Activated T-cell treated with anti-CD3 and anti-CD28 coated beads for 1 hour (primary cell): ENCODE results near the gene DNLZ.
"Not testable (repeated sequence)": the region's sequence is repeated elsewhere in the genome, so short reads cannot be mapped to it uniquely, and the experiment has no call there.

Source experiments
- DNase-seq: peaks from one replicate; pipeline ENCODE4 v3.0.0-alpha.2; 2020; ENCODE audit warnings: low read depth

The DNLZ gene

DNA sequence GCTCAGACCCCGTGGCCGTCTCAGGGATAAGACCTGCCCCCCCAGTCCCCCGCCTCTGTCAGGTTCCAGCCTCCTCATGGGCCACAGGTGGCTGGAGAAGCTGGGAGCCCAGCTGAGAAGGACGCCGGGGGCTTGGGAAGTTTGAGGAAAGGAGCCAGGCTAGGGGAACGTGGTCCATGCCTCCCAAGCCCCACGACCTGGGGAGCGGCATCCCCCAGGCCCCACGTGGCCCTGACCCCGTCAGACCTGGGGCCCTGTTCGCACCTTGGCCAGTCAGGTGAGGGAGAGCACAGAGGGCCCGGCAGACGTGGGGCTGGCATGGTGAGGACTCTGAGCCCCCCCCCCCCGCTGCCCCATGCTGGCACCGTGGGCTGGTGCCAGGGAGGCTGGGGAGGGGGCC, 32.5 kb downstream of the DNLZ start:
- DNase-seq = no peak

DNA sequence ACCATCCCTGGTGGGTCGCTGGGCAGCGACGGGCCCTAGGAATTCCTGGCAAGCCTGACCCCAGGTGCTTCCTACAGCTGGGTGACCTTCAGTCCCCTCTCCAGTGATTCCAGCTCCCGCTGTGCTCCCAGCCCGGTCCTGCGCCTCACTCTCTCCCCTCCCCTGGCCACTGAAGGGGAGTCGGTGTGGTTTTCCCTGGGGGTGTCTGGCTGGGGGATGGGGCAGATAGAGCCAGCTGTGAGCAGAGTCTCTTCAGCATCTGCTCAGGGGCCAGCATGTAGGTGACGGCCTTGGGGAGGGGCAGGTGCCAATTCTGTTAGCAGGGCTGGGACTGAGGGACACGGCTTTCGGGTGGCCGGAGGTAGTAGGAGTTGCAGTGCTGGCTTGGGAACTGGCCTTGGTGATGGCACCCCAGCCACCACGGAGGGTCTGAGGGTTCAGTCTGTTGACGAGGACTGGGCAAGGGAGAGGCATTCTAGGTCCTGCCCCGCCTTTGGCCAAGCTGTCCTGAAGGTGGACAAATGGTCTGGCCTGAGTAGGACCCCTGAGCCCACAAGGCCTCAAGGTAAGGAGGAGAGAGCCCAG, 33.0 kb downstream of the DNLZ start:
- DNase-seq = no peak

DNA sequence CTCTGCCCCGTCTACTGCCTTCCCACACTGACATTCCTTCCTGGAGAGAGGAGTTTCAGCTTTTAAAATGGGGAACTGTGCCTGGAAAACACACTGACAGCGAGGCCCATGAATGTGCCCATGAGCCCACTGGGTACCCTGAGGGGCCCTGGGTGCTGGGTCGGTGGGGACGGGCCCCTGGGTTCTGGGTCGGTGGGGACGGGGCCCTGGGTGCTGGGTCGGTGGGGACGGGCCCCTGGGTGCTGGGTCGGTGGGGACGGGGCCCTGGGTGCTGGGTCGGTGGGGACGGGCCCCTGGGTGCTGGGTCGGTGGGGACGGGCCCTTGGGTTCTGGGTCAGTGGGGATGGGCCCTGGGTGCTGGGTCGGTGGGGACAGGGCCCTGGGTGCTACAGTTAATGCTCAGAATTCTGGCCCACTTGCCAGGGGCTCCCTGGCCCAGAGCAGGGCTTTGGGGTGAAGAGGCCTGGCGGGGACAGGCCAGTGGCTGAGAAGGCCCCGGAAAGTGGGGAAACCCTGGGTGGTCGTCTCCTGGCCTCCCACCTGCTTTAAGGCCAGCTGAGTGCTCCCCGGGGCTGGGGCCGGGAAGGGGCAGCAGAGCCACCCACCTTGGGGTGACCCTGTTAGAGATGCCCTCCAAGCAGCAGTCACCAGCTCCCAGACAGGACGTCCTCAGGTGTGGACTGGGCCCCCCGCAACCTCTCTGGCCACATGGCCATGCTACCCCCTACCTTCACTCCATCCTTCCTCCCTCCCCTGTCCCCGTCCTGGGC, 33.7 kb downstream of the DNLZ start:
- no peak for DNase-seq

DNA sequence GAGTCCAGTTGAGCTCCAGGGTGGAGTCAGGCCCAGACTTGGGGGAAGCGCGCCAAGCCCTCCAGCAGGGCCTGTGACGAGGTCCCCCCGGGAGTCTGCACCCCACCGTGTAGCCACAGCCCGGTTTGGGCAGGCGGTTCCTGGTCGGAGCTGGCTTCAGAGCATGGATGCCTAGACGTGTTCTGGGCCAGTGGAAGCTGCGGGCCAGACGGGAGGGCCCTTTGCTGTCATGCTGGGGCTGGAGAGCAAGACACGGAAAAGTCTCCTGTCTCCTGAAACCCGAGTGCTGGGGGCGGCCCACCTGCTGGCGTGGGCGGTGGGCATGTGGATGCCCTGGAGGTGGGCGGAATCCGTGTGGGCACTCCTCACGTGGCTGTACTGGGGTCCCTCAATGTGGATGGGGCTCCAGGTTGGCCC, 34.3 kb downstream of the DNLZ start:
- no peak for DNase-seq

DNA sequence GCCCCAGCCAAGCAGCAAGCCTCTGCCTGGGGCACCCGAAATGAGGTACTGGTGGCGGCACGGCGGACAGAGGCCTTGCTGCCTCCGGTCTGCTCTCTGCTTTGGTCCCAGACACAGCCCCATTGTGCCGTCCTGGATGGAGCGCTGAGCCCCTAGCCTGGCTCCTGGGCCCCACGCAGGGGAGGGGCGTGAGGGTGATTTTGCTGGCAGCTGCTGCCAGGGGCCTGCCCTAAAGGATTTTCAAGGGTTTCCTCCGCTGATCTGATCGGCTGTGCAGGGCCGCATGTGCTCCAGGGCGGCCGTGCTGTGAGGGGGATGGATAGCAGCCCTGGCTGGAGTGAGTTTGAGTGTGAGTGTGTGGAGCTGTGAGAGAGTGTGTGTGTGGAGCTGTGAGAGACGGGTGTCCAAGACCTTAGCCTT, 34.9 kb downstream of the DNLZ start:
- no peak for DNase-seq

DNA sequence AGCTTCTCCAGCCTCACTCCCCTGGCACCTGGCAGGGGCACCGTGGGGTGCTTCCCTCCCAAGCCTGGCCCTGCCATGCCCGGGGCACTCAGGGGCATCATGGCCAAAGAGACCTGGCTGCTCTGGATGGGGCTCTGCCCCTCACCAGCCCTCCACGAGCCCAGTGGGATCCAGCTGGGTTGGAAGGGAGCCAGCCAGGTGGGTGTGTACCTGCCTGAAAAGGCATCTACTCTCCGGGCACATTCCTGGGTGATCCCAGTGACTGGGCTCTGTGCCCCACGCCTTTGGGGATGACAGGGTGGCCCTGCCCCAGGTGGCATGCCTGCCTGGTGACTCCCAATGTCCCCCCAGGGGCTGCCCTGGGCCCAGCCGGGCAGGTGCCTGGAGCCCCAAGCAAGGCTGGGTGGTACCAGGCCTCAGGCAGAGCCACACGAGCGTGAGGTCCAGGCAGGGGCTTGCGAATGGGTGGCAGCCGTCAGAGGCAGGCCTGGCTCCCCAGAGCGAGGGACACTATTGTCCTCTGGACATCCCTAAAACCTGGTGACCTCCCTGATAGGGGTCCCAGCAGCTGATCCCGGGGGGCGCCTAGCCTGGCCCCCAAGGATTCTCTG, 35.4 kb downstream of the DNLZ start:
- DNase-seq = no peak

DNA sequence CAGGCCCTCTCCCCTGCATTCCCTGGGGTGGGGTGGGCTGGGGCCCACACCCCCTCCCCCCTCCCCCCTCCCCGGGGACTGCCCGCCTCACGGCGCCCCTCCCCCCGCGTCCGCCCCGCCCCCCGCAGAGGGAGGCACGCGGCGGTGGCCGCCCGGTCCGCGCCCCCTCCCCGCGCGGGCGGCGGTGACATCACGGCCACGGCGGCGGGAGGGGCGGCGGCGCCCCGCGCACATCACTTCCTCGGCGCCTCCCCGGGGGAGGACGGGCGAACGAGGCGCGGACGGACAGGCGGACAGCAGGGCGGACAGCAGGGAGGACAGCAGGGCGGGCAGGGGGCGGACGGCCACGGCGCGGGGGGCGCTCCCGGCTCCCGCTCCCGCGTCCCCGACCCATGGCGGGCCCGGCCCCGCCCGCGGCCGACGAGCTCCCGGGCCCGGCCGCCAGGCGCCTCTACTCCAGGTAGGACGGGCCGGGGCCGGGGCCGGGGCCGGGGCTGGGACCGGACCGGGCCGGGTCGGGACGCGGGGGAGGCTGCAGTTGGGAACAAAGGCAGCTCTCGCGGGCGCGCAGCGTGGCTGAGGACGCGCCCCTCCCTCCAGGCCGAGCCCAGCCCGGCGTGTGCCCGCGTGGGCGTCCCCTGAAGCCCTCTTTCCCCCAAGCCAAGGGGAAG, 36.1 kb downstream of the DNLZ start, which contains the start of gene GPSM1:
Gene GPSM1, plus strand, starts transcription at position 236 of the 671 bp plus-strand sequence. Its CDS starts 157 bp downstream, at position 393.
- DNase-seq = no peak

DNA sequence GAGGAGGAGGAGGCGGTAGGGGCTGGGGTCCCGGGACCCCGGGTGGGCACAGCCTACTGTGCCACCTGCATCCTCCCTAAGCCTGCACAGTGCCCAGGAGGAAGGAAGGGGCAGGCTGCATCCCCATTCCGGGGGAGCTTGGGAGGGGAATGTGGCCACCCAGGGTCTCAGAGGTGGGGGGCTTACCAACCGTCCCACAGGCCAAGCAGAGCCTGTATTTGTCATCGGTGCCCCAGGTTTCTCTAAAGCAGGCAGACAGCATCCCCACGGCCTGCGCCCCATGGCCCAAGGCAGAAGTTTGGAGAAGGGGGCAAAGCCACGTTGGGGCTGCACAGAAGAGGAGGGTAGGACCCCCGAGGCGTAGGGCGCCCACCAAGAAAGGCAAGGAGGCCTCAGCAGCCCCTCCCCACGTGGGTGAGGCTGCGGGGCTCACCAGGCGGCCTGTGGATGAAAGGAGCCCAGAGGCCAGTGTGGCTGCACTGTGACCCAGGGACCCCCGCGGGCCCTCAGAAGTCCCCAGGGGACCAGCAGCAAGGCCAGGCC, 36.7 kb downstream of the DNLZ start:
- DNase-seq = no peak

DNA sequence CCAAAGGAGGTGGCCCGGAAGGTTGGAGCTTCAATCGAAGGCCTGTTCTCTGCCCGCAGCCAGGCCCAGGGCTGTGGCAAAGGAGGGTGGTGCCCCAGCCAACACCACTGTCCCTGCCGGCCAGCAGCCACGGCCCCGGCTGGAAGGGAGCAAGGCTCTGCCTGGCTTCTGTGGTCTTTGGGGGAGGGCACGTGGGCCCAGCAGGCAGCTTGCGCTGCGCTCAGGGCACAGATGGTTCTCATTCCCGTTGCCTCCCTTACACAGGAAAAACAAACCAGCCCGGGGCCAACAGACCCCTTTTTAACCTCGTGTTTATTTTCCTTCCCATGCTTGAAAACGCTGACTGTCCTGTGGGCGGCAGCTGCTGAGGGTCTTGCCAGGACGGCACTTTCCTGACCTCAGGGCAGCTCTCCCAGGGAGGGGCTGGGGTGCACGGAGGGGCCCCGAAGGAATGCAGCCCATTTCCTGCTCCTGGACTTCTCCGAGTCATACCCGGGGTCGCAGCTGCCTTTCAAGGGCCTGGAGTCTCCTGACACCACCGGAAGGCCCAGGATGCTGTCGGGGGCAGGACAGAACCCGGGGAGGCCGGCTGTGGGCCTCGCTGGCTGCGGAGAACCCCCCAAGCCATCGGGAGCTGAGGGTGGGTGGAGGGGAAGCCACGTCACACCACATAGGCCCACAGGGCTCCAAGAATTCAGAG, 37.3 kb downstream of the DNLZ start:
- DNase-seq = no peak

DNA sequence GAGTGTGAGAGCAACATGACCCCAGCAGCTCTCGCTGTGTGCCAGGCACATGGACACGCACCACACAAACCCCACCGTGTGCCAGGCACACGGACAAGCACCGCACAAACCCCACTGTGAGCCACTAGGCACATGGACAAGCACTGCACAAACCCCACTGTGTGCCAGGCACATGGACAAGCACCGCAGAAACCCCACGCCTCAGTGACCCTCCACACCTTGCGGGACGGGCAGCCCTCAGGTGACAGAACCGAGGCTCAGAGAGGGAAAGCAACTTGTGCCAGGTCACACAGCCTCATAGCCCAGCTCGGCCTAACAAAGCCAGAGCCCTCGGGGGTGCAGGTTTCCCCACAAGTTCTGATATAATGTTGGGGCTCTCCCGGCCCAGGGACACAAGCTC, 38.2 kb downstream of the DNLZ start:
- DNase-seq = no peak

DNA sequence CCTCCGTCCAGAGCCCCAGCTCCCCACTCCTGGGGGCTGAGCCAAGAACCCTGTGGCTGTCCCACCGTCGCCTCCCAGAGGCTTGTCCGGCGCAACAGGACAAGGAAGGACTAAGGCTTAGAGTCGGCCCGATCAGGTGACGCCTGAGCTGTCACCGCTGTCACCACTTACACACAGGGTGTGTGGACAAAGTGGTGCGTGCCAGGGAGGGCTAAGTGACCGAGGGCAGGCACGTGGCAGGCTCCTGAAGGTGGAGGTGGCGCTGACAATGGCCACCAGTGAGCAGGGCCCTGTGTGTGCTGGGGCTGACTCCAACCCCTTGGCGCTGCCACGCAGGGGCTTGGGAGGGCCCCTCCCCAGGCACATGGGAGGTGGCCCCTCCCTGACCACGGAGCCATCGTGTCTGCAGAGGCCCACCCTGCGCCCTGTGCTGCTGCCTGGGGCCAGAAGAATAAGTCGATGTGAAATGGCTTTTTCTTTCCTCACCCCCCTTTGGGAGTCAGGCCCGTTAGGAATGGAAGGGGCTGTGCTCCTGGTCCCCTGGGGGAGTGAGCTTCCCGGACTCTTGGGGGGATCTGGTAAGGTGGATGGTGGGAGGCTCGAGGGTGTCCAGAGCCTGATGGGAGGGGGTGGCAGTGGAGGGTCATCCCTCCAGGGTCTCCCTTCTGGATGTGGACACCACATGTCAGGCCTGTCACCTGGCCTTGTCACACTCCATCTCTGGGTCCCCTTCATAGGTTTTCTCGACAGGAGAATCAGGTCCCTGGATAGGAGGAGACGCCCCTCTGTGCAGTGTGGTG, 38.8 kb downstream of the DNLZ start:
- DNase-seq = no peak

DNA sequence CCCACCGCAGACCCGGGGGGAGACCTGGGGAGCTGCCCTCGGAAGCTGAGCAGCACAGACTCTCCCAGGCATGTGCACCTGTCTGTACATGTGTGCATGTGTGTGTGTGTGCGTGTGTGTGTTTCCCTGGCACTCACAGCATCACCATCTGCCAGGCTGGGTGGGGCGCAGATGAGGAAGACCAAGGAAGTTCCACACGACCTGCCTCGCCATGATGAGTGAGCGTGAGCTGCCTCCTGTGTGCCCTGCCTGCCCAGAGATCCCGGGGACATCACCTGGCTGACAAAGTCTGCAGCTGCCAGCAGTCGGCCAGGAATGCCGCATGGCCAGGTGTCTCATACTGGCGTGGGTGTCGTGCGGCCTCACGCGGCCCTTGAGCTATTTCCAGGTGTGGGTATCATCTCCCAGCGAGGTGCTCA, 40.2 kb downstream of the DNLZ start:
- no peak for DNase-seq

DNA sequence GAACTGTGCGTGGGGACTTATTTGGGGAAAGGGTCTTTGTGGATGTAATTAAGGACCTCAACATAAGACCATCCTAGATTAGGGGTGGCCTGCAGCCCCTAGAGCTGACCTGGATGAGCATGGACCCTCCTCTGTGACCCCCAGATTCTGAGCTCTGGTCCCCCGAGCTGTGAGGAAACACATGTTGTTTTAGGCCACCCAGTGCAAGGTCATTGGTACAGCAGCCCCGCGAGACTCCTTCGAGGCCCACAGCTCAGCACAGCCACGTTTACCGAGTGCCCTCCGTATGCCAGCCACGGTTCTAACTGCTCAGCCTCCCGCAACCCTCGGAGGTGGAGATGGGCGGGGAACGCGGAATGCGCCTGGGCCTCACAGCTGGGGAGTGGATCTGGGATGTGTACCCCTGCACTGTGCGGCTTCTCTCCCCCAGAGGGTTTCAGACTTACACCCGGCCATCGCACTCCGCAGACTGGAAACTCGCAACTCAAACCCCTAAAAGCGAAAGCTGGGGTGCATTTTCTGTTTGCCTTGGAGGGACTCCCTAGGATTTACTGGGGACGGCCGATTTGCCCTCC, 40.7 kb downstream of the DNLZ start:
- DNase-seq = no peak

DNA sequence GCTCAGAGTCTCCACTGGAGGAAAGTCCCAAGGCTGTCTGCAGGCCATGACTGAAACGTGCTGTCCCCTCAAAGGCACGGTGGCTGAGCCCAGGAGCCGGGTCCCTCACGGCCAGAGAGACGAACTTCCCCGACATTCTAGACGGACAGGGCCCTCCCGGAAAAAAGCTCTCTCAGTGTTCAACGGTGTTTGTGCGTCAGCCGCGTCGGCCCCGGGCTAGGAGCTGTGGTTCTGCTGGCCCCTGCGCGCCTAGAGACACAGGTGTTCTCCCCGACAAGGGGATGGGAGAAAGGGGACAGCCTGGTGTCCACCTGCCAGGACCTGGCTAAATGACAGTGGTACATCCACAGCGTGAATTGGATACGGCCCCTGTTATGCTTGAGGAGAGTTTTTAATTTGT, 42.0 kb downstream of the DNLZ start:
- DNase-seq = no peak

DNA sequence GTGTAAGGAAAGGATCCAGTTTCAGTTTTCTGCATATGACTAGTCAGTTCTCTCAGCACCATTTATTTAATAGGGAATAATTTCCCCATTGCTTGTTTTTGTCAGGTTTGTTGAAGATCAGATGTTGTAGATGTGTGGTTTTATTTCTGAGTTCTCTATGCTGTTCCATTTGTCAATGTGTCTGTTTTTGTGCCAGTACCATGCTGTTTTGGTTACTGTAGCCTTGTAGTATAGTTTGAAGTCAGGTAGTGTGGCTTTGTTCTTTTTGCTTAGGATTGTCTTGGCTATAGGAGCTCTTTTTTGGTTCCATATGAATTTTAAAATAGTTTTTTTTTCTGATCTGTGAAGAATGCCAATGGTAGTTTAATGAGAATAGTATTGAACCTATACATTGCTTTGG, 42.6 kb downstream of the DNLZ start:
- DNase-seq = not testable (repeated sequence)

DNA sequence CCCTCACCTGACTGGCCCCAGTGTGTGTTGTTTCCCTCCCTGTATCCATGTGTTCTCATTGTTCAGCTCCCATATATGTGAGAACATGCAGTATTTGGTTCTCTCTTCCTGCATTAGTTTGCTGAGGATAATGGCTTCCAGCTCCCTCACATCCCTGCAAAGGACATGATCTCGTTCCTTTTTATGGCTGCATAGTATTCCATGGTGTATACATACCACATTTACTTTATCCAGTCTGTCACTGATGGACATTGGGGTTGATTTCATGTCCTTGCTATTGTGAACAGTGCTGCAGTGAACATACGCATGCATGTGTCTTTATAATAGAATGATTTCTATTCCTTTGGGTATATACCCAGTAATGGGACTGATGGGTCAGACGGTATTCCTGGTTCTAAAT, 43.6 kb downstream of the DNLZ start:
- DNase-seq = not testable (repeated sequence)

DNA sequence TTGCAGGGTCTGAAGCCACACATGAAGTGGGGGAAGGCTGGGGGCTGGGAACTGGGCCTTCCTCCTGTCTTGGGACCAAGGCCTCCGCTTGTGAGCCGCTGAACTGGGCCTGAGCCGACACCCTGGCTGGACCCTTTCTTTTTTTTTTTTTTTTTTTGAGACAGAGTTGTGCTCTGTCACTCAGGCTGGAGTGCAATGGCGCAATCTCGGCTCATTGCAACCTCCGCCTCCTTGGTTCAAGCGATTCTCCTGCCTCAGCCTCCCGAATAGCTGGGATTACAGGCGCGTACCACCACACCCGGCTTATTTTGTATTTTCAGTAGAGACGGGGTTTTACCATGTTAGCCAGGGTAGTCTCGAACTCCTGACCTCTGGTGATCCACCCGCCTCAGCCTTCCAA, 44.3 kb downstream of the DNLZ start:
- not testable (repeated sequence) for DNase-seq

DNA sequence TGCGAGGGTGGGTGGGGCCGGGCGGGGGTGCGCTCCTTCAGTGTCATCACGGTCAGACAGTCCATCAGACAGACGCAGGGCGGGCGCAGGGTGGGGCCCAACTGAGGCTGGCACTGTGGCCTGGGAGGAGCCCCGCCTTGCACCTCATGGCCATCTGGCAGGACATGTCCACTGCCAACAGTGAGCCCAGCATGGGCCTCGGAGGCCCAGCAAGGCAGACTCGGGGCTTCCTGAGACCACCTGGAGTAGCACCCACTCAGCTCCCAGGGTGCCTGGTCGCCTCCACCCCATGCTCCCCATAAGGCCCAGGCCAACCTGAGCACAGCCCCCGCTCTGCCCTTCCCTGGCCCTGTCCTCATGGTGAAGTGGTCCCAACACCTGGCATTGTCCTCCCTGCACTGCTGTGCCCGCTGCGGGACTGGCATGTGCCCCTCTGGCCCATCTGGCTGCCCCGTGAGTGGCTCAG, 44.7 kb downstream of the DNLZ start:
- DNase-seq = no peak

DNA sequence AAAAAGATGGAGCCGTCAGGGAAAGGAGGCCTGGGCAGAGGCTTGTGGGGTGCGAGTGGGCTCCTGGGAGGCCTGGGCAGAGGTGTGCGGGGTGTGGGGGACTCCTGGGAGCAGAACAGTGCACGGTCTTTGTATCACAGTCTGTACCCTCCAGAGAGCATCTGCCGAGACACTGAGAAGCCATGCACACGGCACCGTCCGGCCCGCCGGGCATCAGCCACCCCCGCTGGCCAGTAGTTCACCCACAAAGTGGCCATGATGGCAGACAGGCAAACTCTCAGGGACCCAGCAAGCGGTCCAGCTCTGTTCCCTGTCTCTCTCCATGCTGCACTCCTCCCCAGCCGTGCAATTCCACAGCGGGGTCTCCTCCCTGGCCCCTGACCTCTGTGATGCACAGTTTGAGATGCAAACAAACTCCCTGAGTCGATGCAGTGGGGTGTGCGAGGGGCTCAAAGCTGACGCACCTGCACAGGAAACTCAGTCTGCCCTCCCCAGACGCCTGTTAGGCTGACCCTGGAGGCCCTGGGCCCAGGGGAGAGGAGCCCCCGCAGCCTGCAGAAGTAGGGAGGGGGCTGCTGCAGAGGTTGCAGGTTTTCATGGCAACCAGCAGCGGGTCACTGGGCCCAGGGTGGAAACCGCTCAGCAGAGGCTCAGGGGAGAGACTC, 45.3 kb downstream of the DNLZ start:
- no peak for DNase-seq

DNA sequence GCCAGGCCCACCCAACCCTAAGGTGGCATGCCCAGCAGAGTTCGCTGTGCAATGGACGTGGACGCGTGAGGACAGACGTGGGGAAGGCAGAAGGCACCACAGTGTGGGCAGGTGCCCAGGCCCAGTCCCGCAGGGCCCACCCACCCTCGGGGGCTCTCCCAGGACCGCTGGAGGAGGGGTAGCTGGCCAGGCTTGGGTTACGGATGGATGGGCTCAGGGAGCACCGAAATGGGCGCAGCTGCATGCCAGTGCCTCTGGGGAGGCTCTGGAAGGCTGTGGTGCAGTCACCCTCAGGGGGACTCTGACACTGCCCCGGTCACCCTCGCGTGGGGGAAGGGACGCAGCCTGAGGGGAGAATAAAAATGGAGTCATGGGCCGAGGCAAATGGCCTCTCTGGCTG, 45.8 kb downstream of the DNLZ start:
- no peak for DNase-seq
